ENCODE data around the gene ACACB. TPM values are rescaled to one million over a fixed set of nuclear protein-coding genes. Genes with fewer than 3 reads are reported as not detected.

Gene ACACB
- total RNA-seq, 4 donors from 2014 or later, result 19.6 to 38.2 (median 25.8) TPM

DNA sequence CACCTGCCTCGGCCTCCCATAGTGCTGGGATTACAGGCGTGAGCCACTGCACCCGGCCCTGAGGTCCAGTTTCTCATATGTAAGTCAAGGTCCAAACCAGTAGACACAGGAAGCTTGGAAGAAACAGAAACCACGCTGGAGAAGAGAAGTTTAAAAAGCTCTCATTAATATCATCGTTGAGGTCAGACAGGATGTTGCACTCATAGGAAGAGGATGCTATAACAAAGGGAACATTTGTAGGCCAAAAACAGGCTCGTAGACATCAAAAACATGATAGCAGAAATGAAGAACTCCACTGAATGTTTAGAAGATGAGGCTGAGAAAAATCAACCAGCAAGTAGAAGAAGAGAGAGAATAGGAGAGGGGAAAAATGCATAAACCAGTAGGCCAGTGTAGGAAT, 46.8 kb downstream of the ACACB start:
- no peak for DNase-seq (ENCODE audit: low spot score in 2 of 2)
- intact Hi-C loops (cut with DNase I; ENCODE audit: low total_unique reads), result no loop called here
- no peak overlapping the region for H3K4me3 ChIP-seq (ENCODE audit: low read depth, poor library complexity, severe bottlenecking)
- no peak for TF ChIP-seq POLR2A (IDR thresholded peaks at IDR 0.05)
- TF ChIP-seq, protein P1, sequence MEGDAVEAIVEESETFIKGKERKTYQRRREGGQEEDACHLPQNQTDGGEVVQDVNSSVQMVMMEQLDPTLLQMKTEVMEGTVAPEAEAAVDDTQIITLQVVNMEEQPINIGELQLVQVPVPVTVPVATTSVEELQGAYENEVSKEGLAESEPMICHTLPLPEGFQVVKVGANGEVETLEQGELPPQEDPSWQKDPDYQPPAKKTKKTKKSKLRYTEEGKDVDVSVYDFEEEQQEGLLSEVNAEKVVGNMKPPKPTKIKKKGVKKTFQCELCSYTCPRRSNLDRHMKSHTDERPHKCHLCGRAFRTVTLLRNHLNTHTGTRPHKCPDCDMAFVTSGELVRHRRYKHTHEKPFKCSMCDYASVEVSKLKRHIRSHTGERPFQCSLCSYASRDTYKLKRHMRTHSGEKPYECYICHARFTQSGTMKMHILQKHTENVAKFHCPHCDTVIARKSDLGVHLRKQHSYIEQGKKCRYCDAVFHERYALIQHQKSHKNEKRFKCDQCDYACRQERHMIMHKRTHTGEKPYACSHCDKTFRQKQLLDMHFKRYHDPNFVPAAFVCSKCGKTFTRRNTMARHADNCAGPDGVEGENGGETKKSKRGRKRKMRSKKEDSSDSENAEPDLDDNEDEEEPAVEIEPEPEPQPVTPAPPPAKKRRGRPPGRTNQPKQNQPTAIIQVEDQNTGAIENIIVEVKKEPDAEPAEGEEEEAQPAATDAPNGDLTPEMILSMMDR (IDR thresholded peaks at IDR 0.05), result no peak
- WGBS, 2 donors, result 79 to 86% methylated on average over 6 of the region's 6 CpGs

DNA sequence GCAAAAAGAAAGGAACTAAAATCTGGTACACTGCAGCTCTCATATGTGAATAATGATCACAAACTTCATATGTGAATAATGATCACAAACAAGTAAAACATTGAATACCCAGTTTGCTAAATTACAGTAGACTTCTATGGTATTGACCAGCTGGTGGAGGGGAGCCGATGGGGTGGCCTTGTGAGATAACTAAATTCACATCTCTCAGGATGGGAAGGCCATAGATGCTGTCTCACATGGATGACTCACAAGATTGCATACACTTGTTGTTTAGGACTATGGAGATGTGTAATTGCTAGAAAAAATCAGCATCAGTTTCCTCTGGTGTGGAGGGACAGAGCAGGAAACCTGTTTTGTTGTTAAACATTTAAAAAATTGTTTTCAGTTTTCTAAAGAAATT, 49.2 kb downstream of the ACACB start:
- H3K4me3 ChIP-seq (ENCODE audit: low read depth, poor library complexity, severe bottlenecking), result no peak overlapping the region
- 90% methylated on average over 1 of the region's 1 CpG for WGBS, 2 donors
- TF ChIP-seq POLR2A (IDR thresholded peaks at IDR 0.05), result no peak
- TF ChIP-seq, protein P1 (IDR thresholded peaks at IDR 0.05), result no peak
- intact Hi-C loops (cut with DNase I; ENCODE audit: low total_unique reads), result no loop called here
- DNase-seq (ENCODE audit: low spot score in 2 of 2), result no peak

DNA sequence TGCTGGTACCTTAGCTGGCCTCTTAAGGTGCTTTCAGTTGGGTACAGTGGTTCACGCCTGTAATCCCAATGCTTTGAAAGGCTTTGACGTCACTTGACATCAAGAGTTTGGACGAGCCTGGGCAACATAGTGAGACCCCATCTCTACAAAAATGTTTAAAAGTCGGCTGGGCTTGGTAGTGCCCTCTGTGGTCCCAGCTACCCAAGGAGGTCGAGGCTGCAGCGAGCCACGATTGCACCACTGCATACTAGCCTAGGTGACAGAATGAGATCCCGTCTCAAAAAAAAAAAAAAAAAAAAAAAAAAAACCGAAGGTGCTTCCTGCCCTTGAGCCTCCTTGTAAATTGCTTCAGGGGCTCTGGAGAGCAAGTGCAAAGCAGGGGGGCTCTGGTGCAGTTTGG, 50.0 kb downstream of the ACACB start:
- intact Hi-C loops (cut with DNase I; ENCODE audit: low total_unique reads), result no loop called here
- no peak for TF ChIP-seq POLR2A (IDR thresholded peaks at IDR 0.05)
- TF ChIP-seq, protein P1 (IDR thresholded peaks at IDR 0.05), result no peak
- H3K4me3 ChIP-seq (ENCODE audit: low read depth, poor library complexity, severe bottlenecking), result no peak overlapping the region
- WGBS, 2 donors, result 87 to 88% methylated on average over 6 to 9 of the region's 9 CpGs
- no peak for DNase-seq (ENCODE audit: low spot score in 2 of 2)

DNA sequence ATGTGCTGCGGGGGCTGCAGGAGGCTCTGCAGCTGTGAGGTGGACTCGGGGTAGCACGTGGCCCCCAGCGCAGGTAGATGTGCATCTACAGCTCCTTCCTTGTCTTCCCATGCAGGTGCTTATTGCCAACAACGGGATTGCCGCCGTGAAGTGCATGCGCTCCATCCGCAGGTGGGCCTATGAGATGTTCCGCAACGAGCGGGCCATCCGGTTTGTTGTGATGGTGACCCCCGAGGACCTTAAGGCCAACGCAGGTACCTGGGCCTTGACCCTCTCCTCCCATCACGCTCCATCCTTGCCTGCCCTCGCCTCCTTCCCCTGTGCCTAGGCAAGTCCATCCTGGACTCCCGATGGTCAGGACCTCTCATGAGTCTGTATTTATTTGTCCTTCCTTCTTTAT, 51.4 kb downstream of the ACACB start:
- 90 to 93% methylated on average over 18 of the region's 18 CpGs for WGBS, 2 donors
- no peak overlapping the region for H3K4me3 ChIP-seq (ENCODE audit: low read depth, poor library complexity, severe bottlenecking)
- intact Hi-C loops (cut with DNase I; ENCODE audit: low total_unique reads), result no loop called here
- no peak for TF ChIP-seq POLR2A (IDR thresholded peaks at IDR 0.05)
- TF ChIP-seq, protein P1 (IDR thresholded peaks at IDR 0.05), result no peak
- no peak for DNase-seq (ENCODE audit: low spot score in 2 of 2)

GRCh38 chr12:109169262-109169661, 52.9 kb downstream of the ACACB start:
- intact Hi-C loops (cut with DNase I; ENCODE audit: low total_unique reads), result no loop called here
- DNase-seq (ENCODE audit: low spot score in 2 of 2), result no peak

GRCh38 chr12:109169686-109170085, 53.3 kb downstream of the ACACB start:
- H3K4me3 ChIP-seq (ENCODE audit: low read depth, poor library complexity, severe bottlenecking), result no peak overlapping the region
- no peak for TF ChIP-seq POLR2A (IDR thresholded peaks at IDR 0.05)
- TF ChIP-seq, protein P1 (IDR thresholded peaks at IDR 0.05), result no peak
- 85 to 90% methylated on average over 6 of the region's 6 CpGs for WGBS, 2 donors
- no peak for DNase-seq (ENCODE audit: low spot score in 2 of 2)
- intact Hi-C loops (cut with DNase I; ENCODE audit: low total_unique reads), result no loop called here

More at GRCh38 chr12:109169262-109169661, 52.9 kb downstream of the ACACB start:
- 91 to 98% methylated on average over 3 of the region's 3 CpGs for WGBS, 2 donors
- no peak overlapping the region for H3K4me3 ChIP-seq (ENCODE audit: low read depth, poor library complexity, severe bottlenecking)
- TF ChIP-seq, protein P1 (IDR thresholded peaks at IDR 0.05), result no peak
- no peak for TF ChIP-seq POLR2A (IDR thresholded peaks at IDR 0.05)
